Body of pancreas (tissue), 4 donors: ENCODE results near the gene CYP4F12.

Experiments used
- POLR2A ChIP-seq, 3 donors: fragments of 450-650 bp; IDR thresholded peaks; one replicate each; pipeline ENCODE4 v1.6.1; 2016; ENCODE audit warnings: antibody characterized with exemption in 3 of 3, mild to moderate bottlenecking in 2 of 3
- TF ChIP-seq, protein P1 (sequence below), 7 experiments: fragments of 450-650 bp in 4 of 7; fragments of 200-600 bp in 3 of 7; sonication (generic) in 3 of 7; IDR thresholded peaks; one replicate each; pipeline ENCODE4 v1.5.1; 2016 to 2019; ENCODE audit warnings: antibody characterized with exemption in 7 of 7

DNA sequence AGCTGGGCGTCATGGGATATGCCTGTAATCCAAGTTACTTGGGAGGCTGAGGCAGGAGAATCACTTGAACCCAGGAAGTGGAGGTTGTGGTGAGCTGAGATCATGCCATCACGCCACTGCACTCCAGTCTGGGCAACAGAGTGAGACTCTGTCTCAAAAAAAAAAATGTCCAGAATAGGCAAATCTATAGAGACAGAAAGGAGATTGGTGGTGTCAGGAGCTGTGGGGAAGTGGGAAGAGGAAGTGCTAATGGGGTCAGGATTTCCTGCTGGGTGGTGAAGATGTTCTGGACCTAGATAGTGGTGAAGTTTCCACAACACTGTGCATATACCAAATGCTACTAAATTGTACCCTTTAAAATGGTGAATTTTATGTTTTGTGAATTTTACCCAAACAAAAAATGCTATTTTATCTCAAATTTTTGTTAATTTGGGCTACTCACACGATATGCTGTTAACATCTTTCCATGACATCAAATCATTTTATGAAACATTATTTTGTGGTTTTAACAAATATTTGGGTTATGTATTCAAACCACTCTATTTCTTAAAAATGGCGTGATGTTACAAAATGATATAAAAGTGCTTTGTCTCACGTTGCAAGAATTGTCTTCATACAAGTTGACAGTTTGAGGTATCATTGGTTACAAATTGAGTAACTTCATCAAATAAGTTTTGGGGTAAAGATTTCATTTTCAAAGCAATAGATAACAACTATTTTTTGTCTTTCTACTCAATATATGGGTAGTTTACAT is 39.6 kb upstream of the CYP4F12 start:
- TF ChIP-seq, protein P1, sequence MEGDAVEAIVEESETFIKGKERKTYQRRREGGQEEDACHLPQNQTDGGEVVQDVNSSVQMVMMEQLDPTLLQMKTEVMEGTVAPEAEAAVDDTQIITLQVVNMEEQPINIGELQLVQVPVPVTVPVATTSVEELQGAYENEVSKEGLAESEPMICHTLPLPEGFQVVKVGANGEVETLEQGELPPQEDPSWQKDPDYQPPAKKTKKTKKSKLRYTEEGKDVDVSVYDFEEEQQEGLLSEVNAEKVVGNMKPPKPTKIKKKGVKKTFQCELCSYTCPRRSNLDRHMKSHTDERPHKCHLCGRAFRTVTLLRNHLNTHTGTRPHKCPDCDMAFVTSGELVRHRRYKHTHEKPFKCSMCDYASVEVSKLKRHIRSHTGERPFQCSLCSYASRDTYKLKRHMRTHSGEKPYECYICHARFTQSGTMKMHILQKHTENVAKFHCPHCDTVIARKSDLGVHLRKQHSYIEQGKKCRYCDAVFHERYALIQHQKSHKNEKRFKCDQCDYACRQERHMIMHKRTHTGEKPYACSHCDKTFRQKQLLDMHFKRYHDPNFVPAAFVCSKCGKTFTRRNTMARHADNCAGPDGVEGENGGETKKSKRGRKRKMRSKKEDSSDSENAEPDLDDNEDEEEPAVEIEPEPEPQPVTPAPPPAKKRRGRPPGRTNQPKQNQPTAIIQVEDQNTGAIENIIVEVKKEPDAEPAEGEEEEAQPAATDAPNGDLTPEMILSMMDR (IDR thresholded peaks at IDR 0.05): no peak
- TF ChIP-seq POLR2A (IDR thresholded peaks at IDR 0.05): no peak
